T-helper 2 cell (primary cell): ENCODE results near the gene DCDC2B.
"Not testable (repeated sequence)": the region's sequence is repeated elsewhere in the genome, so short reads cannot be mapped to it uniquely, and the experiment has no call there.

Experiments used
- DNase-seq, 5 experiments: peaks; one replicate each; pipeline versions ENCODE4 v3.0.0 to v3.0.0-alpha.2; 2012 to 2022
- total RNA-seq, 2 donors: gene quantifications; one replicate each; lab custom pipeline; 2026; lab: John Stamatoyannopoulos, UW

The DCDC2B gene
- 0 to 0.20 reads per million in 2 donors for total RNA-seq

- no peak for DNase-seq
Measured at GRCh38 chr1:32208891-32209328, at the start of gene DCDC2B. DCDC2B (plus strand) TSS chr1:32209089; CDS start chr1:32209094, 5 bp downstream.

- DNase-seq, result peak in 1 of 5 experiments; percentile 33
Measured at GRCh38 chr1:32159189-32159588, 49.7 kb upstream of the DCDC2B start.

DNA sequence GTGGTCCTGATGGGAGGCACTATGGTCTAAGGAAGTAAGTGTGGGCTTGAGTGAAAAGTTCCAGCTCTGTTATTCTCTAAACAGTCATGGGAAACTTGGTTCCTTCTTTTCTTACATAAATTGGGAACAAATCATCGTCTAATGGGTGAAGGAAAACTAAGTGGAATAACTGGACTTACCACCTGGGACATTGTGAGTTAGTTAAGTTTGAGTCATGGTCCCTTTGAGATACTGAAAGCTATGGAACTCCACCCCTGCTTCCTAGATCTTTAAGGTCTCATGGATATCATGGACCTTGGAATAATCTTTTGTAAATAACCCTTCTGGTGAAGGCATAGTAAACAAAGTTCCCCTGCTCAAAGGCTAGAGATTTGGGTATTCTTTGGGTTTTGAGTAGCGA lies 45.5 kb upstream of the DCDC2B start:
- DNase-seq, result no peak

GRCh38 chr1:32165633-32166032 lies 43.3 kb upstream of the DCDC2B start:
- not testable (repeated sequence) for DNase-seq

DNA sequence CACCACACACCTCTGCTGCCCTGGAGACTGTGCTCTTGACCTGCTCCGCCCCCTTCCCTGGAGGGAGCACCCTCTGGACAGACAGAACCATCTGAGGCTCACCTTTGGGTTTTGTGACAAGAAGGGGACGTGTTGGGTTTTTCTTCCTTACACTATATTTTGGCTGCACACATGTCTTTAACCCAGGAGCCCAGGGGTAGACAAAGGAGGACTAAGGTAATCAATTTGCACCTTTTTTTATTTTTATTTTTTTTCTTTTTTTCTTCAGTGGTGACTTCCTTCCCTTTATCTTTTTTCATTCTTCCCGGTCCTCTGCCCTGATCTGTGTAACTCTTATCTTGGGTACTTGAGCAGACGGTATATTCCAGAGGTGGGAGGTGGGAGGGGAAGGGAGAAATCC lies 37.9 kb upstream of the DCDC2B start:
- no peak for DNase-seq

DNA sequence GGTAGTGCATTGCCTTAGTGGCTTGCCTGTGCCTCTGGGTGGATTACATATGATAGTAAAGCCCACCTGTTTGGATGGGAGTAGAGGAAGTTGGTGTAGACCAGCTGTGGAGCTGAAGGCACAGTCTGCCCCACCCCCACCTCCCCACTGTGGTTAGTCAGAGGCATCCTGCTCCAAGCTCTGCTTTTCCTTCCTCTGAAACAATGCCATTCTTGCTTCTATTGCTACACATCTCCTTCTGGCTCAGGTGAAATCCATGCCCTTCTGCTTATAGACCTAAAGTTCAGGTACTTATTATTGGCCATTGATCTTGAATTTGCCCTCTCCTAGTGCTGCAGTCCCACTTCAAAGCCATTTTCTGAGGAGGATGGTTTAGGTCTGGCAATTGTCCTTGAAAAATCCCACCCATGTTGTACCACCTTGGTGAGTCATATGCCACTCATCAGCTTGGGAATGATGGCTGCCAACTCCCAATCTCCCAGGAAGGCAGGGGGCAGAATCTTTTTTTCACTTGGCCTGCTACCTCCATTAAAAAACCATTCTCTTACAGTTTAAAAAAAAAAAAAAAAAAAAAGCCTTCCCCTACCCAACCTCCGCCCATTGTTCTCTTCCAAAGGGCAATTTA lies 36.2 kb upstream of the DCDC2B start:
- no peak for DNase-seq

DNA sequence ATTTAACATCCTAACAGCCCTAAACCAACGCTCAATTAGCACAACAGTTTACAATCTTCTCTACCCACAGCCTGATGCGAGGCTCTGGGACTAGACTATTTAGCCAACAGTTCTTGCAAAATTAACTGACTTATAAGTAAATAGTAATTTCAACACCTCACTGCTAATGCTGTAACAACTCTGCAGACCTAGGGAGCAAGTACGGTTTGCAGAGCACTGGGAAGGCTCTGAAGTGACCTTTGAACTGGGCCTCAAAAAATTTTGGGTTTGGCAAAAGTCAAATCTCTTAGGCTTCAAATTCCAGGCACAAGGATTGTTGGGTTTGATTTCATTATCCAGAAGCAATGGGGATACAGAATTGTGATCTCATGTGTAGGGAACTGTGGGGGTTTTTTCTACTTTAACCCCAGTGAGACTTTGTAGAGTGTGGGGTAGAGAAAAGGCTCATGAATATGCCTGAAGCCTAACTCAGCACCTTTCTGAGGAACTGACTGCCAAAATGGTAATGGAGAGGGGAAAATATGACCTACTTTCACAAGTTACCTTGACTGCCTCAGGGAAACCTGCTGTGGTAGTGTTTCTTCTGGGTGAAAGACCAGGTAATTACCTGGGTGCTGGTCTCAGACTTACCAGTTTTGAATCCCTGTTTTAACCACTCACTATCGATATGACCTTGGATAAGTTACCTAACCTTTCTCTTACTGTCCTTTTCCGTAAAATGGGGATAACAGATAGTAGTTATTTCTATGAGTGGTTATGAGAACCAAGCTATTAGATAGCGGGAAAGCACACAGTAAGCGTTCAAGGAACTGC lies 30.3 kb upstream of the DCDC2B start:
- no peak for DNase-seq

- DNase-seq, result no peak
Measured at GRCh38 chr1:32179193-32179442, 29.8 kb upstream of the DCDC2B start.

DNA sequence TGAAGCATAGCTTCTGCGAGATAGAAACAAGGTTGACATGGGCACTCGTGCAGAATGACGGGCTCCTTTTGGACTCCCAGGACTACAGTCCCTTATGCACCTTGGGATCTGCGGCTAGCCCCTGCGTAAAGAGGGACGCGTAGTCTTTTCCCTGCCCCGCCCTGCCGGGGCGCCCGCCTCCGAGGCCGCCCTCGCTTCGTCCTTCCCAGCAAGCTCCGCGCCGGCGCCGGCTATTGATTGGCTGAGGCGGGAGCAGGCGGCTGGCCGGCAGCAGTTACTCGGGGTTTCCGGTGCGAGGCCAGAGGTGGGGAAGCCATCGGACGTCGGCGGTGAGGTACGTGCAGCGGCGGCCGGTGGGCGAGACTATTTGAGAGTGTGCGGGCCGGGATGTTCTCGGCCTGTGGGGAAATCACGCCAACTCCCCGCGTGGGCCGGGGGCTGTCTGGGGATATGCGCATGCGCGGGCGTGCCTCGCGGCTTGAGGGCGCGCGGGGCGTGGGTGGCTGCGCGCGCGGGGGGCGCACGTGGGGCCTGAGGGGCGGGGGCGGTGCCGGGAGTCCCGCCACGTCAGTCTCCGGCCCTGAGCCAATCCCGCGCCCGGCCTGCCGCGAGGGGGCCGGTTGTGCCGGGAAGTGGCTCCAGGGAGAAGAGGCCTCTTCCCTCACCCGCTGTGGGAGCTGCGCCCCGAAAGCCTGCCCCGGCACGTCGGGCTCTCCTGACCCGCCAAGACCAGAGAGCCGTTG lies 29.3 kb upstream of the DCDC2B start, which contains the start of gene TXLNA:
TXLNA (plus strand) TSS at position 233 of the 743 bp plus-strand sequence. CDS start 671 bp downstream, outside the sequence.
- DNase-seq, result peak; percentile 81 to 92 (median 83)

- DNase-seq, result peak in 3 of 5 experiments; percentile 9 to 65 (median 12)
Measured at GRCh38 chr1:32180186-32181060, 28.5 kb upstream of the DCDC2B start.

- no peak for DNase-seq
Measured at GRCh38 chr1:32181065-32181464, 27.8 kb upstream of the DCDC2B start.

- DNase-seq, result no peak
Measured at GRCh38 chr1:32181563-32181962, 27.3 kb upstream of the DCDC2B start.

GRCh38 chr1:32182060-32182459 lies 26.8 kb upstream of the DCDC2B start:
- DNase-seq, result no peak

GRCh38 chr1:32184650-32185049 lies 24.2 kb upstream of the DCDC2B start:
- DNase-seq, result no peak

- DNase-seq, result no peak
Measured at GRCh38 chr1:32186077-32186476, 22.8 kb upstream of the DCDC2B start.

DNA sequence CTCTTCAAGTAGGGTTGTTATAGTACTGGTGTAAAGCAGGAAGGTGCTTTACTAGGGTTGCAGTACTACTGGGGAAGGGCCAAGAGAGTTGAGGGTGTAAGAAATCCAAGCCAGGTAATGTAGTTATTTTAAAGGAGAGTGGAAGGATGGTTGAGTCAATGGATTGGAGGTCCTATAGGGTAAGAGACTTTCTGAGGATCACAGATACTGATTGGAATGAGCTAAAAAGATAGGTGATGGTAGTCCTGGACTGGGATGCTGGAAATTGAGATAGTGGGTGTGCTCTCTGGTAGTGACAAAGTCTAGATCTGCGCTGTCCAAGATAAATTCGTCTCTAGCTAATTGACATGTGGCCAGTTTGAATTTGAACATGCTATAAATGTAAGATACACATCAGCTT lies 22.4 kb upstream of the DCDC2B start:
- DNase-seq, result no peak

DNA sequence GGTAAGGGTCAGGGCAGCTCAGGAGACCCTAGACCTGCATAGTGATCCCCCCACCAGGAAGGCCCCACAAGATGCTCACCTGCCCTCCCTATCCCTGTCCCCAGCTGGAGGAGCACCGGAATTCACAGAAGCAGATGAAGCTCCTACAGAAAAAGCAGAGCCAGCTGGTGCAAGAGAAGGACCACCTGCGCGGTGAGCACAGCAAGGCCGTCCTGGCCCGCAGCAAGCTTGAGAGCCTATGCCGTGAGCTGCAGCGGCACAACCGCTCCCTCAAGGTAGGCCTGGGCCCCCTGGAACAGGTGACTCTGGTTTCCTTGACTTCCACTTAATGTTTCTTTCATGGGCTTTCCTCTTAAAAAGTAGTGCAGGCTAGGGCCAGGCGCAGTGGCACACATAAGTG lies 21.0 kb upstream of the DCDC2B start:
- DNase-seq, result no peak

- no peak for DNase-seq
Measured at GRCh38 chr1:32192220-32192948, 16.5 kb upstream of the DCDC2B start.

GRCh38 chr1:32194984-32195383 lies 13.9 kb upstream of the DCDC2B start:
- DNase-seq, result no peak

GRCh38 chr1:32195531-32195930 lies 13.4 kb upstream of the DCDC2B start:
- no peak for DNase-seq

GRCh38 chr1:32195972-32196823 lies 12.7 kb upstream of the DCDC2B start:
- DNase-seq, result peak in 2 of 5 experiments; percentile 47 to 77
